Activated CD8-positive, alpha-beta memory T cell treated with anti-CD3 and anti-CD28 coated beads for 24 hours (primary cell): ENCODE measurements around the gene ARHGAP42.

ENCODE experiments used
- DNase-seq: peaks from one replicate; pipeline ENCODE4 v3.0.0-alpha.2; 2020

Gene ARHGAP42

DNA sequence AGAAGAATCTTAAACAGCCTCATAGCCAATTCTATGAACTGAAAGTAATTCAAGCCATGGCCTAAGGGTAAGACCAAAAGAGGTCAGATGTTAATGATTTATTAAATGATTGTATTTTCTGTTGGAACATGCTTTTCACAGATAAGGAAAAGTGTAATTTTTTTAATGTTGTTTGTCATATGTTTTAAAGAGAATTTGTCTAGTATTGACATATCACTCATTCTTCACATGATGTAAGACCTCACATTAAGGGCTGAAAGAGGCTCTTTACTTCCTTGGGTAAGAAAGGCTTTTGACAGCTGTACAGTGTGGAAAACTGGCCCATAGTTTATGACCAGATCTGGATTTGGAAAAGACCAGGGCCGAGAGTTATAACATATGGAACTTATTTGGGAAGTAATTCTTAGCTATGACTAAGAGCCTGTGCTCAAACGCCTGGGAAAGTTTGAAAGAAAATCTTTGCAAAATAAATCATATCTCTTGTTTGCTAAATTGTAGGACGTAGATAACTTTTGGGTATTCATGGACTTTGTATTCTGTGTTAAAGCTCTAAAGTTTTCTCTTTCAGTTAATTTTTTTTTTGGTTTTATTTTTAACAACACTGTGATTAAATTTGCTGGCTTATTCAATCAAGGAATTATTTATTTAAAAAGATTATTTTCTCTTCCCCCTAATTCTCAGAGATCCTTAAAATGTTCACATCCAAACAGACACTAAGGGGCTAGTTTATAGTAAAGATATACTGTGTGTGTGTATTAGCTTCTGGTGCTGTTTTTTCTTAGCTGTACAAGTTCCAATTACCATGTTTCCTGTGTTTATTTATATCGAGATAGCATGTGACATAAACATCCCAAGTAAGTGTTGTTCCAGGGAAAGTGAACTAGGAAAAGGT is 162.2 kb downstream of the ARHGAP42 start:
- DNase-seq = no peak

GRCh38 chr11:100849901-100850235 is 162.8 kb downstream of the ARHGAP42 start:
- no peak for DNase-seq

DNA sequence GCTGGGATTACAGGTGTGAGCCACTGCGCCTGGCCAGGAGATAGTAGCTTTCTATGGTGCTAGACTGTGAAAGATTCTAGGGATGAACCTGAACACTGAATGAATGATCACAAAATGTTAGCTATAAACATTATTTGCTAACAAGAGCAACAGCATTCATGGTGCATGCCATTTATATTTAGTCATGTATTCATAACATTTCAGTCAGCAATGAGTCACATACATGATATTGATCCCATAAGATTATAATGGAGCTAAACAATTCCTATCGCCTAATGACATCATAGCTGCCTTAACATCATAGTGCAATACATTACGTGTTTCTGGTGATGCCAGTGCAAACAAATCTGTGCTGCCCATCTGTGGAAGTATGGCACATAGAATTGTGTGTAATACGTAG is 164.1 kb downstream of the ARHGAP42 start:
- no peak for DNase-seq

GRCh38 chr11:100851584-100852152 is 164.6 kb downstream of the ARHGAP42 start:
- no peak for DNase-seq

GRCh38 chr11:100855466-100856067 is 168.5 kb downstream of the ARHGAP42 start:
- no peak for DNase-seq

DNA sequence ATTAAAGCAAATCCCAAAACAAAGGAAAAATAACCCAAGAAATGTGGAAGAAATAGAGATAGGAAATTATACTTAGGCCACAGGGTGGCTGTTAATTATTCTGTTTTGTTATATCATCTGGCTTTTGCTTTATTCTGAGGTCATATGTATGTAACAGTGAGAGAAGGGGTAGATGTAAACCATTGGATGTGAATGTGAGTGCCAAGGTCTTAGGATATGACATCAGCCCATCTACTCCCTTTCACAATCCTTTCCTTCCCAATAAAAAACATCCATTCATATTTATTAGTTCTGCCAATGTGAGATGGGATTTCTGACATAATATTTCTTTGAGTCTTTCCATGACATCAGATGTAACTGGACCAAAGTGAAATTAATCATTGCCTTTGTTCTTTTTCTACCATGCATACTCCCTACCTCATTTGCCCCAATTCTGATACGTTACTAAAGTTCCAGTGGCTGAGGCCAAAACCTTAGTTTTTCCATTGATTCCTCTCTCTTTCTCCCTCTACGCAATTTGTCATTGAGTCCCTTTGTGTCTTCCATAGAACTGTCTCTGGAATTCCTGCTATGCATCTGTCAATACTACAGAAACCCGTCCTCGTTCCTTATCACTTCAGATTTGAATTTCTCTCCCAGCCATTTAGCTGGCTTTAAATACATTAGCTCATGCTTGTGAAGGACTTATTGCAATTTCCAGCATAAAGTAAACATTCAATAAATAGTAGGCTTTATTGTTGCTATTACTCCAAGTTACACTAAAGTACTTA is 170.3 kb downstream of the ARHGAP42 start:
- no peak for DNase-seq

DNA sequence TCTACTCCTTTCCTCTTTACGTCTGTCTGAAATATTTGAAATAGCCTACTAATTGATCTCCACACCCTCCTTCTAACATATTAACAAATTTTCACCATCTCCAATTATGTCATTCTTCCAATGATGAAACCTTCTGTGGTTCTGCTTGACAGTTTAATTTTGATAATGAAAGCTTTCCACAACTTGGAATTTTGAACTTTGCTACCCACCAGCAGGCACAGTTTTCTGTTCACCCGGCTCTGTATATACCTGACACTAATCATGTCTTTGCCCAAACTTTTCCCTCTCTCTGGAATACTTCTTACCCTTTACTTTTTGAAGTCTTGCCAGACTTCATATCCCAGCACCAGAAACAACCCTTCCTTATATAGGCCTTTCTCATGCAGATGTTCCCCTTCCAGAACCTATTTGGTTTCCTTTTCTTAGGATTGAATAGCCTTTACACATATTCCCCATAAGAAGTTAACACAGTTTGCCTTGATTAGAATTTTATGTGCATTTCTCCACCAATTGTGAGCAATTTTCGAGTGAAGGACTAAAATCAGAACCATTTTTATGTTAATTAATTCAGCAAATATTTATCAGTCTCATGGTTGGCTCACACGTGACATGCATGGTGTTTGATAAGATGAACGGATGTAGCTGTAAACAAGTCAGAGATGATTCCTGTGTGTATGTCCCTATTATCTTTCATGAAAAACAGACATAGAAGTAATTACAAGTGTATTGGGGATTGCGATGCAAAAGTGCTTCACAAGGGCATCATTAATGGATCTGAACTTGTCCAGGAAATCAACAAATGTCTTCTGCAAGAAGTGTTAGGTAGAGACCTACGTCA is 173.4 kb downstream of the ARHGAP42 start:
- no peak for DNase-seq

GRCh38 chr11:100861212-100861611 is 174.1 kb downstream of the ARHGAP42 start:
- no peak for DNase-seq

- DNase-seq = no peak
These were observed 176.0 kb downstream of the ARHGAP42 start for GRCh38 chr11:100863080-100863581.

GRCh38 chr11:100865443-100866065 is 178.5 kb downstream of the ARHGAP42 start:
- DNase-seq = no peak

DNA sequence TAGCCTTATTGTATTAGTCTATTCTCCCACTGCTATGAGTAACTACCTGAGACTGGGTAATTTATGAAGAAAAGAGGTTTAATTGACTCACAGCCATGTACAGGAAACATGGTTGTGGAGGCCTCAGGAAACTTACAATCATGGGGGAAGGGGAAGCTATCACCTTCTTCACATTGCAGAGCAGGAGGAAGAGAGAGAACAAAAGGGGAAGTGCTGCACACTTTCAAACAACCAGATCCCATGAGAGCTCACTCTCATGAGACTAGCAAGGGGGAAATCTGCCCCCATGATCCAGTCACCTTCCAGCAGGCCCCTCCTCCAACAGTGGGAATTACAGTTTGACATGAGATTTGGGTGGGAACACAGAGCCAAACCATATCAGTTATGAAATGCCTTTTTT is 179.4 kb downstream of the ARHGAP42 start:
- no peak for DNase-seq

DNA sequence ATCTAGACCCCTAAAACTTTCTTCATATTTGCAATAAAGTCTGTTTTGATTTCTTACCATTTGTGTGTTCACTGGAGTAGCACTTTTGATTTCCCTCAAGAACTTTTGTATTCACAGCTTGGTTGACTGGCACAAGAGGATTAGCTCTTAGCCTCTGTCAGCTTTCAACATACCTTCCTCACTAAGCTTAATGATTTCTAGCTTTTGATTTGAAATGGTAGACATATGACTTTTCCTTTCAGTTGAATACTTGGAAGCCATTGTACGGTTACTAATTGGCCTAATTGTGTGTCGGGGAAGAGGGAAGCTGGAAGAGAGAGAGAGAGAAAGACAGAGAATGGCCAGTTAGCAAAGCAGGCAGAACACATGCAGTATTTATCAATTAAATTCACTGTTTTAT is 180.5 kb downstream of the ARHGAP42 start:
- DNase-seq = no peak

GRCh38 chr11:100869328-100869727 is 182.2 kb downstream of the ARHGAP42 start:
- DNase-seq = no peak

GRCh38 chr11:100870138-100870537 is 183.1 kb downstream of the ARHGAP42 start:
- DNase-seq = no peak

DNA sequence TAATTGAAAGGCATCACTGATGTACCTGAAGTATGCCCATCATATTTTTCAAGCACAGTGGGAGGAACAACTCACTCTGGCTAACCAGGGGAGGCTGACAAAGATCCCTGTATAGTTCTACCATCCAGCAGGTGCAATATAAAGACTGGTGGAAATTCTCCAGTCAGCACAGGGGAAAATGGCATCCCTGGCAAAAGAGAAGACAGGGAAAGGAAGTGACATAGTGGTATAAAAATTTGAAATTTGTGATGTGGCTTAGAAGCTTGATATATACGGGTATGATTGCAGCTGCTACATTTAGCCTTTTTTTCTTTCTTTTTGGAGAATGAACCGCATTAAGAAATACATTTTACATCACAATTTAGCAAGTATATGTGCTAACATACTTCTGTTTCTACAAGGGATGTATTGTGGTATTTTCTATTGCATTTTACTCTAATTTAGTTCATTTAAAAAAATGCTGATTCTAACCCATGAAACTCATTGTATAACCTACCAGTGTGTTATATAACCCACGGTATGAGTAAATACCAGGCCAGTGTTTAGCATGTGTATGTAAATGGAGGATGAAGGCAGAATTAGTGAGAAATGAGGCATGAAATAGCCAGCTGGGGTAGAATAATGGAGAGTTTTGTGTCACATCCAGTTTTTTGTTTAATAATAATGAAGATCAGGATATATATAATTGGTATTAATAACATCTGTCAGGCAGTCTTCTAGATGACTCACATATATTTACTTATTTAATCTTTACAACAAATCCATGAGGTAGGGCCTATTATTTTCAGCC is 186.1 kb downstream of the ARHGAP42 start:
- DNase-seq = no peak

DNA sequence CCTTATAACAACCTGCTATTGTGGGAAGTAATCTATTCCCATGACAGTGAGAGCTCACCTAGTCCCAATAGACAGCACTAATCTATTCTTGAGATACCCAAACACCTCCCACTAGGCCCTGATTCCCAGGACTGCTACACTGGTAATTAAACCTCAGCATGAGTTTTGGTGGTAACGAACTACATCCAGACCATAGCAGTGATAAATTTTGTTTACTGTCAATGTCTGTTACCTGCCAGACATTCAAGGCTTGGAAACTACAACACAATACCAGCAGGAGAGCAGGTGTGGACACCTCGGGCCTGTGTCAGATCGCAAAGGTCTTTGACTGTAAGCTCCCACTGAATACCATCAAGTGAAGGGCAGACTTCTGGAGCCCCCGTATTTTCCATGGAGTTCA is 187.1 kb downstream of the ARHGAP42 start:
- no peak for DNase-seq

DNA sequence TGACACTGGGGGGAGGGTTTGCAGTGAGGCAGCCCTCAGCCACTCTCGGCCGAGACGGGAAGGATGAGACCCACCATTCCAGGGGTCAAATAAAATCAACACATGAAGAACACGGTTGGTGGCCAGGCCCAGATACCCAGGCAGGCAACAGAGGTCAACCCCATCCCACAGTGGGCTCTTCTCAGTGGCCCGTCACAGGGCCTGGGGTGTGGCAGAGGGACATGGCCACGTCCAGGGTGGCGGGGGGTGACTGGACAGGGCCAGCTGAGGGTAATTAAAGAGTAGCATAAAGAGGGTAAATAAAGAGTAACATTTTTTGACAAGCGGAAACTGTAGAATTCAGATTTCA is 188.4 kb downstream of the ARHGAP42 start:
- no peak for DNase-seq

- no peak for DNase-seq
These were observed 189.9 kb downstream of the ARHGAP42 start for GRCh38 chr11:100876815-100877520.

DNA sequence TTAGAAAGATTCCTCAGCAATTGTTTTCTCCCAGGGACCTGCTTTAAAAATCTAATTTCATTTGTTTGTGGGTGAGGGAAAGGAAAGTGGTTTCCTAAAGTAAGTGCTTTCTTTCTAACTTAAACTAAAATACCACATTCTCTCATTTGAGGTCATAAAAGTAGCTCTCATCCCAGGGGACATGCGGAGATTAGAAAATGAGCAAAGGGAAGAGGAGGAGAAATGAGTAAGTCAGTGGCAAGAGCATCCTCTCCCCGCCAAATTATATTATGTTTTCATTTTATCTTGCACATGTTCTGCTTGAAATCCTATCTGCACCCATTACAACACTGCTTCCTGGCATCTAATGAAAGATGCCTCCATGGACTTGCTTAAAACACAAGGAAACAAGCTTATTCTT is 191.4 kb downstream of the ARHGAP42 start:
- no peak for DNase-seq

DNA sequence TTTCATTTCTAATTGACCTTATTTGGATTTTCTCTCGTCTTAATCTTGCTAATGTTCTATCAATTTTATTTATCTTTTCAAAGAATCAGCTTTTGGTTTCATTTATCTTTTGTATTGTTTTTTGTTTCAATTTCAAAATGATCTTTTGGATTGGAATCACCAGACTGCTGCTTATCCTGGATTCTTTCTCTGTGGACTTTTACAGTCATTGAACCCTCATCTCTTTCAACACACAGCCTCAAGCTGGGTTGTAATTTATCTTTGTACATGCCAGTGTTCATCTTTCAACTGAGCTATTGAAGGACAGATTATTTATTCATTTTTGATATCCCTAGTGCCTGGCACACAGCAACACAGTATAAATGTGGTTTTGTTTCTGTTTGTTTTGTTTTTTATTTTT is 195.9 kb downstream of the ARHGAP42 start:
- DNase-seq = no peak
